Measurements from ENCODE around the gene TNFSF13. TPM values are rescaled to one million over a fixed set of nuclear protein-coding genes. Genes with fewer than 3 reads are reported as not detected.

The TNFSF13 gene
- total and polyA plus RNA-seq, 2 of the 4 experiments (the other 2 are of a cell fraction) = 1.3 TPM; not detected in 1

DNA sequence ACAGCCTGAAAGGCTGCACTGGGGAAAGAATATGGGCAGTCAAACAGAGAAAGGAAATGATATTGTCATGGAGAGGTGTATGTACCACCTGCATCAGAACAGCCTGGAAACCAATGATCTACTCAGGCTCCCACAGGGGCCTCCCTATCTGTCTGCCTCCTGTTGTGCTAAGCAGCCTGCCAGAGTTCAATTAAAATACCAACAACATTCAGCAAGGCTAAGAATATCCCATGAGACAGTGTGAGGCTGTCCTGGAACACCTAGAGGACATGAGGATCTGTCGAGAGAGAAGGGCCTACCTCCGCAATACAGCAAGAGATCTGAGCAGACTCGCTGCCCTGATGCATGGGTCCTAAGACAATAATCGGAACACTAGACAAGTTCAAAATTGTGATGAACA lies 47.7 kb downstream of the TNFSF13 start:
- intact Hi-C loops (cut with micrococcal nuclease) = no loop called here
- Histone ChIP-seq H3K9me1 (ENCODE audit: insufficient read depth, low read length) (peaks cover 7% of the 10 kb centered on the region; the same call in 1 of the 2 replicates), H4K91ac (ENCODE audit: insufficient read depth, low read depth, low read length) (no peak overlapping the region), H4K20me1 (ENCODE audit: insufficient read depth, low read length) (peaks cover 37% of the 10 kb centered on the region), H2AFZ (replicated peaks; ENCODE audit: low read length, poor library complexity) (no peak overlapping the region), H3K4me3 (ENCODE audit: insufficient read depth, low read depth, low read length) (no peak overlapping the region), H3K14ac (replicated peaks; ENCODE audit: low read depth, low read length) (no peak overlapping the region), H2AK9ac (replicated peaks; ENCODE audit: low read depth, low read length, poor library complexity) (no peak overlapping the region), H3K79me1 (ENCODE audit: low read depth in 1 of 2, low read length in 2 of 2) (peaks cover 46 to 54% of the 10 kb centered on the region in 2 experiments), H3K9me3 (ENCODE audit: control insufficient read depth, insufficient read depth, low read length) (no peaks in the 10 kb centered on the region), H3K27ac (ENCODE audit: insufficient read depth, low read length) (no peak overlapping the region), H2BK5ac (ENCODE audit: low read depth, low read length, poor library complexity, severe bottlenecking) (no peak overlapping the region), H3K23ac (ENCODE audit: low read depth, low read length) (no peak overlapping the region), H3K36me3 (ENCODE audit: control insufficient read depth, insufficient read depth, low read length) (peaks cover 38% of the 10 kb centered on the region), H3K18ac (ENCODE audit: low read depth, low read length) (no peak overlapping the region), H3K4ac (ENCODE audit: low read depth, low read length) (no peak overlapping the region), H2AK5ac (ENCODE audit: low read depth, low read length) (no peak overlapping the region), H2BK120ac (ENCODE audit: low read depth, low read length) (no peak overlapping the region), H3K4me1 (ENCODE audit: control insufficient read depth, insufficient read depth, low read length) (peaks cover 2% of the 10 kb centered on the region; the same call in 1 of the 2 replicates), H3K27me3 (ENCODE audit: control insufficient read depth, insufficient read depth, low read length) (no peaks in the 10 kb centered on the region), H4K8ac (ENCODE audit: low read depth in 2 of 2, low read length in 2 of 2) (no peak overlapping the region), H2BK15ac (ENCODE audit: low read depth, low read length) (no peak overlapping the region), H3K9ac (ENCODE audit: low read depth, low read length) (no peak overlapping the region), H4K5ac (ENCODE audit: low read depth, low read length) (no peak overlapping the region), H2BK20ac (ENCODE audit: low read depth, low read length) (no peak overlapping the region), H3K56ac (ENCODE audit: extremely low read depth, insufficient read depth, low read length) (no peak overlapping the region), H3K4me2 (ENCODE audit: low read depth, low read length) (no peak overlapping the region)
- ATAC-seq (ENCODE audit: low read depth) = no peak
- WGBS, 2 experiments (ENCODE audit: extremely low coverage in 2 of 2, insufficient read length in 1 of 2) = no CpG with 5 or more reads among the region's 4 CpGs
- ChIA-PET POLR2A (ENCODE audit: unreplicated experiment) (interaction anchor here (1.0 kb wide), 1 partner anchor 28 kb away, joined by 3 read pairs; no protein-coding TSS in a partner anchor), CTCF (no interaction called here)
- in situ Hi-C loops (cut with MboI; ENCODE audit: low sequenced_read_pairs) = no loop called here
- TF ChIP-seq CEBPB (IDR thresholded peaks at IDR 0.05; ENCODE audit: low read depth, low read length) = no peak
- TF ChIP-seq, protein P1, sequence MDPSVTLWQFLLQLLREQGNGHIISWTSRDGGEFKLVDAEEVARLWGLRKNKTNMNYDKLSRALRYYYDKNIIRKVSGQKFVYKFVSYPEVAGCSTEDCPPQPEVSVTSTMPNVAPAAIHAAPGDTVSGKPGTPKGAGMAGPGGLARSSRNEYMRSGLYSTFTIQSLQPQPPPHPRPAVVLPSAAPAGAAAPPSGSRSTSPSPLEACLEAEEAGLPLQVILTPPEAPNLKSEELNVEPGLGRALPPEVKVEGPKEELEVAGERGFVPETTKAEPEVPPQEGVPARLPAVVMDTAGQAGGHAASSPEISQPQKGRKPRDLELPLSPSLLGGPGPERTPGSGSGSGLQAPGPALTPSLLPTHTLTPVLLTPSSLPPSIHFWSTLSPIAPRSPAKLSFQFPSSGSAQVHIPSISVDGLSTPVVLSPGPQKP (IDR thresholded peaks at IDR 0.05; ENCODE audit: borderline replicate concordance, low read depth, low read length) = no peak
- no peak for TF ChIP-seq RCOR1 (IDR thresholded peaks at IDR 0.05; ENCODE audit: insufficient replicate concordance, low read length)
- TF ChIP-seq, protein P2, sequence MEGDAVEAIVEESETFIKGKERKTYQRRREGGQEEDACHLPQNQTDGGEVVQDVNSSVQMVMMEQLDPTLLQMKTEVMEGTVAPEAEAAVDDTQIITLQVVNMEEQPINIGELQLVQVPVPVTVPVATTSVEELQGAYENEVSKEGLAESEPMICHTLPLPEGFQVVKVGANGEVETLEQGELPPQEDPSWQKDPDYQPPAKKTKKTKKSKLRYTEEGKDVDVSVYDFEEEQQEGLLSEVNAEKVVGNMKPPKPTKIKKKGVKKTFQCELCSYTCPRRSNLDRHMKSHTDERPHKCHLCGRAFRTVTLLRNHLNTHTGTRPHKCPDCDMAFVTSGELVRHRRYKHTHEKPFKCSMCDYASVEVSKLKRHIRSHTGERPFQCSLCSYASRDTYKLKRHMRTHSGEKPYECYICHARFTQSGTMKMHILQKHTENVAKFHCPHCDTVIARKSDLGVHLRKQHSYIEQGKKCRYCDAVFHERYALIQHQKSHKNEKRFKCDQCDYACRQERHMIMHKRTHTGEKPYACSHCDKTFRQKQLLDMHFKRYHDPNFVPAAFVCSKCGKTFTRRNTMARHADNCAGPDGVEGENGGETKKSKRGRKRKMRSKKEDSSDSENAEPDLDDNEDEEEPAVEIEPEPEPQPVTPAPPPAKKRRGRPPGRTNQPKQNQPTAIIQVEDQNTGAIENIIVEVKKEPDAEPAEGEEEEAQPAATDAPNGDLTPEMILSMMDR (conservative IDR thresholded peaks at IDR 0.05; ENCODE audit: low read depth, low read length) = no peak
- no peak for TF ChIP-seq MAZ (IDR thresholded peaks at IDR 0.05; ENCODE audit: borderline replicate concordance, low read depth, low read length)
- TF ChIP-seq, protein P3, sequence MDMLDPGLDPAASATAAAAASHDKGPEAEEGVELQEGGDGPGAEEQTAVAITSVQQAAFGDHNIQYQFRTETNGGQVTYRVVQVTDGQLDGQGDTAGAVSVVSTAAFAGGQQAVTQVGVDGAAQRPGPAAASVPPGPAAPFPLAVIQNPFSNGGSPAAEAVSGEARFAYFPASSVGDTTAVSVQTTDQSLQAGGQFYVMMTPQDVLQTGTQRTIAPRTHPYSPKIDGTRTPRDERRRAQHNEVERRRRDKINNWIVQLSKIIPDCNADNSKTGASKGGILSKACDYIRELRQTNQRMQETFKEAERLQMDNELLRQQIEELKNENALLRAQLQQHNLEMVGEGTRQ (IDR thresholded peaks at IDR 0.05; ENCODE audit: low read depth, low read length) = no peak
- TF ChIP-seq RFX5 (IDR thresholded peaks at IDR 0.05; ENCODE audit: low read depth, low read length) = no peak
- no peak for TF ChIP-seq FOS (IDR thresholded peaks at IDR 0.05; ENCODE audit: low read depth, low read length)
- TF ChIP-seq BHLHE40 (IDR thresholded peaks at IDR 0.05; ENCODE audit: low read depth, low read length) = no peak
- dilution Hi-C loops (cut with HindIII; ENCODE audit: low sequenced_read_pairs, unreplicated experiment) = no loop called here
- no TSS peak for BruUV-seq (replicated peaks)
- no peak for DNase-seq

All from IMR-90 (cell line).